Body of pancreas (tissue), 4 donors: ENCODE data around the gene DNAJC13. TPM values are rescaled to one million over a fixed set of nuclear protein-coding genes. Genes with fewer than 3 reads are reported as not detected.

Experiments
- ATAC-seq: fragments of 150-250 bp; one replicate; pipeline ENCODE4 v1.9.1; 2016
- DNase-seq, 4 donors: peaks; one replicate each; pipeline ENCODE4 v3.0.0-alpha.2; 2019
- H3K27ac ChIP-seq, 4 donors: fragments of 200-600 bp; sonication (generic); 1 replicate in 3 of 4; 2 replicates in 1 of 4; pipeline versions ENCODE4 v1.5.1 to v1.6.1; 2016 to 2019; ENCODE audit warnings: mild to moderate bottlenecking in 1 of 4, mixed read lengths in 1 of 4, moderate library complexity in 1 of 4
- H3K27me3 ChIP-seq, 2 donors: fragments of 200-600 bp; sonication (generic); one replicate each; pipeline ENCODE4 v1.6.0; 2016; ENCODE audit warnings: mild to moderate bottlenecking in 1 of 2
- H3K36me3 ChIP-seq, 2 donors: fragments of 200-600 bp; sonication (generic); replicated peaks in 1 of 2; 2 replicates each; pipeline ENCODE4 v1.5.1; 2016; ENCODE audit warnings: low read depth in 2 of 2; ENCODE audit not compliant: insufficient read depth in 1 of 2
- H3K4me1 ChIP-seq: fragments of 200-600 bp; sonication (generic); one replicate; pipeline ENCODE4 v1.6.0; 2016
- H3K4me3 ChIP-seq, 2 donors: fragments of 200-600 bp; sonication (generic); 1 replicate in 1 of 2; 2 replicates in 1 of 2; pipeline ENCODE4 v1.5.1; 2016 to 2019
- H3K9me3 ChIP-seq, 3 donors: fragments of 200-600 bp; sonication (generic); 1 replicate in 2 of 3; 2 replicates in 1 of 3; pipeline ENCODE4 v1.5.1; 2016
- POLR2A ChIP-seq, 3 donors: fragments of 450-650 bp; IDR thresholded peaks; one replicate each; pipeline ENCODE4 v1.6.1; 2016; ENCODE audit warnings: antibody characterized with exemption in 3 of 3, mild to moderate bottlenecking in 2 of 3
- WGBS, 2 donors: methylation state at CpG; one replicate each; pipeline ENCODE4 v1.1.5; 2017; 5-methylcytosine and 5-hydroxymethylcytosine counted together
- intact Hi-C: fragments of 100-400 bp; cut with DNase I; formaldehyde crosslinking; loops from one replicate; pipeline ENCODE4 v1.15.1; 2023
- total RNA-seq, 2 donors: library from RNA; depleted of rRNA; stranded (reverse); fragments of >200 nt; gene quantifications; one replicate each; pipeline ENCODE4 v1.1.0, GENCODE V29; 2016
- TF ChIP-seq, protein P1 (sequence below), 7 experiments: fragments of 450-650 bp in 4 of 7; fragments of 200-600 bp in 3 of 7; sonication (generic) in 3 of 7; IDR thresholded peaks; one replicate each; pipeline ENCODE4 v1.5.1; 2016 to 2019; ENCODE audit warnings: antibody characterized with exemption in 7 of 7

DNAJC13 gene
- total RNA-seq, 2 donors from 2014 or later: 21.5 to 36.9 TPM

DNA sequence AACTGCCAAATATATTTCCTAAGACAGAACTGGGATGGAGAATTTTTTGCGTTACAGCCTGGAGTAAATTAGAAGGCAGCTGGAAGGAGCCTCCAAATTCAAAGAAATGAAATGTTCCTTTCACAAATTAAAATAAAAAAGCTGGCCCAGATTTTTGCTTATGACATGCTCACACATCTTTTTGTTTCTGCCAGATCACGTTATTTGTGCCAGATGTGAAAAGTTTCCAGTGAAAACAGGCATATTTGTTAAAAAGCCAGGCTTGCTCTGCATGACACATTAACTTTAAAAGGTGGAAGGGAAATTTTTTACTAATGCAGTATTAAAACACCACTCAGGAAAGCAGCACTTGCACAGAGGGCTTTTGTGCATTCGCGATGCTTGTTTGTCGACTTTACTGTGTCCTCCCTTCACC is 156.5 kb downstream of the DNAJC13 start:
- Histone ChIP-seq H3K9me3 (no peaks in the 10 kb centered on the region), H3K36me3 (no peaks in the 10 kb centered on the region), H3K27ac (no peak overlapping the region), H3K27me3 (no peaks in the 10 kb centered on the region), H3K4me1 (no peaks in the 10 kb centered on the region), H3K4me3 (no peak overlapping the region)
- intact Hi-C loops: no loop called here
- no peak for DNase-seq
- WGBS, 2 donors: 74 to 81% methylated on average over 5 of the region's 5 CpGs
- ATAC-seq: no peak
- TF ChIP-seq, protein P1, sequence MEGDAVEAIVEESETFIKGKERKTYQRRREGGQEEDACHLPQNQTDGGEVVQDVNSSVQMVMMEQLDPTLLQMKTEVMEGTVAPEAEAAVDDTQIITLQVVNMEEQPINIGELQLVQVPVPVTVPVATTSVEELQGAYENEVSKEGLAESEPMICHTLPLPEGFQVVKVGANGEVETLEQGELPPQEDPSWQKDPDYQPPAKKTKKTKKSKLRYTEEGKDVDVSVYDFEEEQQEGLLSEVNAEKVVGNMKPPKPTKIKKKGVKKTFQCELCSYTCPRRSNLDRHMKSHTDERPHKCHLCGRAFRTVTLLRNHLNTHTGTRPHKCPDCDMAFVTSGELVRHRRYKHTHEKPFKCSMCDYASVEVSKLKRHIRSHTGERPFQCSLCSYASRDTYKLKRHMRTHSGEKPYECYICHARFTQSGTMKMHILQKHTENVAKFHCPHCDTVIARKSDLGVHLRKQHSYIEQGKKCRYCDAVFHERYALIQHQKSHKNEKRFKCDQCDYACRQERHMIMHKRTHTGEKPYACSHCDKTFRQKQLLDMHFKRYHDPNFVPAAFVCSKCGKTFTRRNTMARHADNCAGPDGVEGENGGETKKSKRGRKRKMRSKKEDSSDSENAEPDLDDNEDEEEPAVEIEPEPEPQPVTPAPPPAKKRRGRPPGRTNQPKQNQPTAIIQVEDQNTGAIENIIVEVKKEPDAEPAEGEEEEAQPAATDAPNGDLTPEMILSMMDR (IDR thresholded peaks at IDR 0.05): no peak
- no peak for TF ChIP-seq POLR2A (IDR thresholded peaks at IDR 0.05)

- DNase-seq (no peak), ATAC-seq (no peak)
- H3K9me3 ChIP-seq: no peaks in the 10 kb centered on the region
- H3K27ac ChIP-seq: no peak overlapping the region
- H3K4me3 ChIP-seq: no peak overlapping the region
- no peak for TF ChIP-seq POLR2A (IDR thresholded peaks at IDR 0.05)
- TF ChIP-seq, protein P1 (IDR thresholded peaks at IDR 0.05): no peak
- intact Hi-C loops: no loop called here
- no peaks in the 10 kb centered on the region for H3K36me3 ChIP-seq
- no peaks in the 10 kb centered on the region for H3K4me1 ChIP-seq
- H3K27me3 ChIP-seq: no peaks in the 10 kb centered on the region
- 94 to 97% methylated on average over 1 of the region's 1 CpG for WGBS, 2 donors
Observed at GRCh38 chr3:132587401-132587800, 170.1 kb downstream of the DNAJC13 start.

Other genes with a start within 250 kb of the DNAJC13 start
- 1 to 10 TPM in 1 of 2 donors, under 1 TPM in 1; 0.33 to 1.6 TPM for gene ACP3, start 100.1 kb upstream of the DNAJC13 start, total RNA-seq
- gene ACKR4, start 179.8 kb downstream of the DNAJC13 start, total RNA-seq: 1 to 10 TPM; 1.3 to 2.0 TPM
- gene ACAD11, start 242.3 kb downstream of the DNAJC13 start, total RNA-seq: 10 to 100 TPM; 28.8 to 52.1 TPM
- gene UBA5, start 242.8 kb downstream of the DNAJC13 start, total RNA-seq: 10 to 100 TPM; 85.6 to 99.2 TPM